Measurements from ENCODE around the gene WHAMM.

WHAMM gene

GRCh38 chr15:82881747-82882146 lies 72.3 kb downstream of the WHAMM start:
- no peak for ATAC-seq
- no peak for TF ChIP-seq RARB (CRISPR knock-in tag; IDR thresholded peaks at IDR 0.05)
- TF ChIP-seq PPARA (CRISPR knock-in tag; IDR thresholded peaks at IDR 0.05; ENCODE audit: borderline replicate concordance), result no peak
- no peak for TF ChIP-seq CREB5 (CRISPR knock-in tag; IDR thresholded peaks at IDR 0.05; ENCODE audit: low read depth)
- no peak for TF ChIP-seq ZFP30 (CRISPR knock-in tag; IDR thresholded peaks at IDR 0.05)
- TF ChIP-seq ZNF8 (CRISPR knock-in tag; IDR thresholded peaks at IDR 0.05), result no peak
- no peak for TF ChIP-seq ZFP3 (CRISPR knock-in tag; IDR thresholded peaks at IDR 0.05)
- no peak for TF ChIP-seq OSR1 (CRISPR knock-in tag; IDR thresholded peaks at IDR 0.05)
- no peak for TF ChIP-seq SNAI2 (CRISPR knock-in tag; IDR thresholded peaks at IDR 0.05)
- TF ChIP-seq ISL1 (CRISPR knock-in tag; IDR thresholded peaks at IDR 0.05), result no peak
- no peak for TF ChIP-seq ZC3H10 (CRISPR knock-in tag; IDR thresholded peaks at IDR 0.05)
- TF ChIP-seq TCF4 (CRISPR knock-in tag; IDR thresholded peaks at IDR 0.05; ENCODE audit: borderline replicate concordance), result no peak
- no peak for TF ChIP-seq CSRNP3 (CRISPR knock-in tag; IDR thresholded peaks at IDR 0.05)
- TF ChIP-seq ZNF70 (CRISPR knock-in tag; IDR thresholded peaks at IDR 0.05), result no peak
- no peak for TF ChIP-seq PATZ1 (CRISPR knock-in tag; IDR thresholded peaks at IDR 0.05; ENCODE audit: borderline replicate concordance)
- TF ChIP-seq TOX (CRISPR knock-in tag; IDR thresholded peaks at IDR 0.05; ENCODE audit: borderline replicate concordance), result no peak
- TF ChIP-seq ARNTL (CRISPR knock-in tag; IDR thresholded peaks at IDR 0.05; ENCODE audit: borderline replicate concordance, low read depth), result no peak
- no peak for TF ChIP-seq ZNF565 (CRISPR knock-in tag; conservative IDR thresholded peaks at IDR 0.05; ENCODE audit: low read depth)
- no peak for TF ChIP-seq TSHZ2 (CRISPR knock-in tag; IDR thresholded peaks at IDR 0.05)
- TF ChIP-seq CSDC2 (CRISPR knock-in tag; IDR thresholded peaks at IDR 0.05), result no peak
- no peak for TF ChIP-seq ESRRG (CRISPR knock-in tag; IDR thresholded peaks at IDR 0.05)

- TF ChIP-seq ZC3H10 (CRISPR knock-in tag; IDR thresholded peaks at IDR 0.05), result no peak
- no peak for TF ChIP-seq ARNTL (CRISPR knock-in tag; IDR thresholded peaks at IDR 0.05; ENCODE audit: borderline replicate concordance, low read depth)
- no peak for TF ChIP-seq PATZ1 (CRISPR knock-in tag; IDR thresholded peaks at IDR 0.05; ENCODE audit: borderline replicate concordance)
- TF ChIP-seq CSRNP3 (CRISPR knock-in tag; IDR thresholded peaks at IDR 0.05), result no peak
- ATAC-seq, result no peak
Observed at GRCh38 chr15:82882273-82882928, 73.0 kb downstream of the WHAMM start.

Measured in SK-N-SH treated with all-trans-retinoic acid at 6 μM for 48 hours (cell line).